Panc1 (cell line): ENCODE measurements around the gene PHLDB2. TPM values are rescaled to one million over a fixed set of nuclear protein-coding genes. Genes with fewer than 3 reads are reported as not detected.

Experiments
- ATAC-seq: fragments of 200-7000 bp; cut with Tn5 transposase; 2 replicates; pipeline ENCODE4 v1.9.1; 2020; ENCODE audit warnings: mild to moderate bottlenecking, moderate library complexity
- BruUV-seq: library from RNA; stranded (reverse); fragments of 400-500 nt; replicated peaks from 2 replicates; lab custom pipeline; 2021; lab: Mats Ljungman, UMichigan
- CTCF ChIA-PET: fragments of 300-600 bp; sonication (Branson Sonifier 250); formaldehyde crosslinking; loops from one replicate; lab custom pipeline; 2022; ENCODE audit warnings: antibody characterized with exemption; lab: Charles Lee
- POLR2A ChIA-PET: fragments of 300-600 bp; sonication (Branson Sonifier 250); formaldehyde crosslinking; loops from one replicate; lab custom pipeline; 2022; ENCODE audit warnings: antibody characterized with exemption; lab: Charles Lee
- DNase-seq: peaks from one replicate; pipeline ENCODE4 v3.0.0-alpha.2; 2010; ENCODE audit warnings: low read depth, low spot score
- H3K27ac ChIP-seq: 2 replicates; pipeline ENCODE4 v1.5.1; 2011; ENCODE audit warnings: mild to moderate bottlenecking, low read length, inconsistent platforms
- H3K27me3 ChIP-seq: fragments of 200-500 bp; sonication (Bioruptor generic); 2 replicates; pipeline ENCODE4 v1.6.0; 2014; ENCODE audit warnings: low read length, inconsistent platforms; ENCODE audit not compliant: control insufficient read depth, insufficient read depth
- H3K36me3 ChIP-seq: fragments of 200-500 bp; sonication (Bioruptor generic); 2 replicates; pipeline ENCODE4 v1.5.1; 2014; ENCODE audit warnings: inconsistent platforms, mild to moderate bottlenecking, low read length, moderate library complexity; ENCODE audit not compliant: control insufficient read depth, insufficient read depth
- H3K4me1 ChIP-seq: 2 replicates; pipeline ENCODE4 v1.5.1; 2011; ENCODE audit warnings: inconsistent platforms, mild to moderate bottlenecking, low read length, moderate library complexity; ENCODE audit not compliant: control insufficient read depth, insufficient read depth
- H3K4me3 ChIP-seq, 2 experiments: 2 replicates each; pipeline ENCODE4 v1.5.1; 2011 to 2012; ENCODE audit warnings: low read depth in 2 of 2, low read length in 2 of 2, mild to moderate bottlenecking in 2 of 2, inconsistent platforms in 1 of 2, moderate library complexity in 1 of 2
- H3K9me3 ChIP-seq: fragments of 200-500 bp; sonication (Bioruptor generic); 2 replicates; pipeline ENCODE4 v1.5.1; 2014; ENCODE audit warnings: low read depth, mild to moderate bottlenecking, inconsistent platforms, low read length, moderate library complexity; ENCODE audit not compliant: control insufficient read depth, insufficient read depth
- CTCF ChIP-seq: fragments of 450-650 bp; IDR thresholded peaks from 2 replicates; pipeline ENCODE4 v1.5.1; 2017; ENCODE audit warnings: mild to moderate bottlenecking
- POLR2AphosphoS5 ChIP-seq: IDR thresholded peaks from 2 replicates; pipeline ENCODE4 v1.6.1; 2012; ENCODE audit warnings: mild to moderate bottlenecking, low read depth, low read length, moderate library complexity
- REST ChIP-seq, 2 experiments: IDR thresholded peaks; 2 replicates each; pipeline ENCODE4 v1.6.1; 2011 to 2012; ENCODE audit warnings: low read depth in 2 of 2, control low read depth in 1 of 2, low read length in 1 of 2, mild to moderate bottlenecking in 1 of 2, moderate library complexity in 1 of 2; ENCODE audit not compliant: insufficient read depth in 1 of 2
- SIN3A ChIP-seq: IDR thresholded peaks from 2 replicates; pipeline ENCODE4 v1.6.1; 2012; ENCODE audit warnings: low read depth, mild to moderate bottlenecking, low read length, moderate library complexity, borderline replicate concordance; ENCODE audit not compliant: insufficient read depth
- TCF7L2 ChIP-seq: IDR thresholded peaks from 2 replicates; pipeline ENCODE4 v1.6.1; 2011; ENCODE audit warnings: mild to moderate bottlenecking, low read depth, low read length, inconsistent platforms
- in situ Hi-C: cut with HindIII; loops from 2 replicates; pipeline ENCODE4 v1.10.0; 2016; ENCODE audit warnings: low sequenced_read_pairs, low pct_unique_long_range_greater_than_20kb
- intact Hi-C: fragments of 100-400 bp; cut with micrococcal nuclease; formaldehyde crosslinking; loops from one replicate; pipeline ENCODE4 v1.10.0; 2022; ENCODE audit not compliant: unreplicated experiment
- total RNA-seq: library from RNA; stranded (reverse); gene quantifications from one replicate; pipeline ENCODE4 v1.2.1, GENCODE V29; 2021; ENCODE audit not compliant: unreplicated experiment

Gene PHLDB2
- total RNA-seq, 1 experiment from 2014 or later, result 11.3 TPM

- Histone ChIP-seq H3K9me3 (no peaks in the 10 kb centered on the region), H3K27ac (no peak overlapping the region), H3K27me3 (no peaks in the 10 kb centered on the region), H3K4me3 (no peak overlapping the region), H3K4me1 (no peaks in the 10 kb centered on the region), H3K36me3 (no peaks in the 10 kb centered on the region)
- POLR2A ChIA-PET, result interaction anchor here (0.6 kb wide), 2 partner anchors 39 to 154 kb away, joined by 4 read pairs; no protein-coding TSS in a partner anchor
- intact Hi-C loops, result loop anchor here (2.0 kb wide), 1 partner anchor 297 kb away; no protein-coding TSS in a partner anchor
- ATAC-seq (peak; percentile 75), DNase-seq (no peak)
- TF ChIP-seq CTCF (peak; percentile 62), POLR2AphosphoS5 (no peak)
- CTCF ChIA-PET, result interaction anchor here (0.6 to 2.2 kb wide), 14 partner anchors 11 to 345 kb away, joined by 3 to 41 read pairs (median 4); partner anchors contain the start of genes ABHD10 and PHLDB2
- in situ Hi-C loops, result no loop called here
- BruUV-seq, result no TSS peak
Measured at GRCh38 chr3:112013784-112014143, 154.7 kb downstream of the PHLDB2 start.

- ChIA-PET CTCF (no interaction called here), POLR2A (no interaction called here)
- intact Hi-C loops, result no loop called here
Measured at GRCh38 chr3:112017091-112017490, 158.0 kb downstream of the PHLDB2 start.

More at GRCh38 chr3:112017091-112017490, 158.0 kb downstream of the PHLDB2 start:
- ATAC-seq (no peak), DNase-seq (no peak)
- H3K9me3 ChIP-seq, result no peaks in the 10 kb centered on the region
- H3K4me1 ChIP-seq, result no peaks in the 10 kb centered on the region
- no peaks in the 10 kb centered on the region for H3K36me3 ChIP-seq
- no peak overlapping the region for H3K4me3 ChIP-seq
- no TSS peak for BruUV-seq
- no peaks in the 10 kb centered on the region; the same call in 1 of the 2 replicates for H3K27me3 ChIP-seq
- TF ChIP-seq POLR2AphosphoS5, result no peak
- no peak for TF ChIP-seq CTCF
- no peak for TF ChIP-seq SIN3A
- no peak for TF ChIP-seq REST (IDR thresholded peaks at IDR 0.05; ENCODE audit: insufficient read depth in 1 of 2, low read depth in 2 of 2, low read length in 1 of 2)
- no peak for TF ChIP-seq TCF7L2
- no peak overlapping the region for H3K27ac ChIP-seq
- in situ Hi-C loops, result no loop called here
